ENCODE results near the gene TIMM8B. TPM values are rescaled to one million over a fixed set of nuclear protein-coding genes. Genes with fewer than 3 reads are reported as not detected.
A peak's percentile ranks its signal among the peaks of the same experiment; 100 is the strongest.
"Not testable (repeated sequence)": the region's sequence is repeated elsewhere in the genome, so short reads cannot be mapped to it uniquely, and the experiment has no call there.

TIMM8B gene
- total RNA-seq (2014; rRNA removed; shearing (Covaris generic)) = 63.3 and 69.5 TPM in 2 replicates
- polyA plus RNA-seq (2014; cell fraction: nucleus; rRNA removed) = 19.2 and 30.8 TPM in 2 replicates

DNA sequence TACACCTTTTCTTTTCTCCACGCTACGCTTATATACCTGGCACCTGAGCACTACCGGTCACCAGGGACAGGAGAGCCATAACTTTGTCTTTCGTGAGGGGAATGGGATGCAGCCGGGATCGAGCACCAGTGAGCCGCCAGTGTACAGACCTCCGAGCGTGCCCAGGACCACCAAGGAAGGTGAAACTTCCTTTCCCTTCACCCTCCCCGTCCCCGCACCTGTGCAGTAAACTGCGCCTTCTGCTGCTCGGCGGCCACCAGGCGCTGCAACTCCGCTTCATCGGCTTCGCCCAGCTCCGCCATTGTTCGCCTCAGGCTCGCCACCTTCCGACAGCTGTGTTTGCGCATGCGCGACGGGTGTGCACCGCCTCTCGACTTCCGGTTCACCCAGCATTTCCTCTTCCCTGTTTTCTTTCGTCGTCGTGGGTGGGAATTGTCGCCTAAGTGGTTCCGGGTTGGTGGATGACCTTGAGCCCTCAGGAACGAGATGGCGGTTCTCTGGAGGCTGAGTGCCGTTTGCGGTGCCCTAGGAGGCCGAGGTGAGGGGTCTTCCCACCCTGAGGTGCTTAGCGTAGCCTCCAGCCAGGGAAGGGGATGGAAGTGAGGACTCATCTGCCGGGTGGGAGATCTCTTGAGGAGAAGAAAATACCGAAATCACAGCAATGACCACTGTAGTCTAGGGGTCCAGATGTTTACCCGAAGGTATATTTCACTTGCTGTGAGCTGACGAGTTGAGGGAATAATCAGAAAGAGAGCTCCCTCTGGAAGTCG, at the start of gene TIMM8B, which contains the start of gene SDHD:
Gene TIMM8B, minus strand, starts transcription at position 335 of the 770 bp plus-strand sequence. Its CDS starts 33 bp downstream, at position 302.
Gene SDHD, plus strand, starts transcription at position 452 of the 770 bp plus-strand sequence. Its CDS starts 35 bp downstream, at position 487.
- peak; percentile 95 for DNase-seq (ENCODE audit: extremely low read depth, low read depth)

- DNase-seq (ENCODE audit: extremely low read depth, low read depth) = no peak
These were observed 47.9 kb upstream of the TIMM8B start for GRCh38 chr11:112134473-112134872.

- no peak for DNase-seq (ENCODE audit: extremely low read depth, low read depth)
These were observed 46.2 kb upstream of the TIMM8B start for GRCh38 chr11:112132737-112133136.

- DNase-seq (ENCODE audit: extremely low read depth, low read depth) = no peak
These were observed 43.1 kb upstream of the TIMM8B start for GRCh38 chr11:112129656-112130055.

DNA sequence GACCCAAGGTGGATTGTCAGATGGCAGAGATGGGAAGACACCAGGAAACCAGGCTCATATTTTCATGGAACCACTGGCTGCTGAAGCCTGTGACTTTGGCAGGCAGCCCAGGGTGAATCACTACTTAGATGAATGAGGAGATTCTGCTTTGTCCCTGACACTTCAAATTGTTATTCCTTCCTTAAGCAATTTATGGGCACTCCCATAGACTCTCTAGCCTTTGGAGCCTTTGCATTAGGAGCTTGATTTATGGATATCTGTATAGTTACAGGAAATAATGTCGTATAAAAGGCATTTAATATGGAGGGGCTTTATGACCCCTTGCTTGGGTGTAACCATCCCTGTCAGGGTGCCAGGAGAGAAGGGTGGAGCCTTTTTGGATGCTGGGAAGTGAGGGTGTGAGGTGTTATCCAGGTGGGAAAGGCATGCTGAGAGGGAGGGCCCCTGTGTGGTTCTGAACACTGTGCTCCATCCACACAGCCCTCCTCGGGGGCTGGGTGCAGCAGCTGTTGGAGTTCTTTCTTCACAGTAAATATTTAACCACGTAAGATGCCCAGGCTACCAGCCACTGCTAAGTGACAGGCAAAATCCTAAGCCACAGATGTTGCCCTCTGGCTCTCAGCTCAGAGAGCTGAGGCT, 42.0 kb upstream of the TIMM8B start:
- peak; percentile 26 for DNase-seq (ENCODE audit: extremely low read depth, low read depth)

DNA sequence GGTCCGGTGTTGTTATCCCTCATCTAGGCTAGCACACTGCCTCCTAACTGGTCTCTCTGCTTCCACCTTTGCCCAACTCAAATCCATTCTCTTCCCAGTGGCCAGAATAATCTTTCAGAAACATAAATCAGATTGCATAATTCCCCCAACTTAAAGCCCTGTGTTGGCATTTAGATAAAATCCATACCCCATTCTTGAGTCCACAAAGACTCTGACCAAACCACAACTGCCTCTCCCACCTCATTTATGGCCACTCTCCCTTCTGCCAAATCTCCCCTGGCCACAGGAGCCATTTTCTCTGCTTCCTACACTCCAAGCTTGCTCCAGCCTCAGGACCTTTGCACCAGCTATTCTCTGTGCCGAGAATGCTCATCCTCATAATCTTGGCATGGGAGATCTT, 40.5 kb upstream of the TIMM8B start:
- no peak for DNase-seq (ENCODE audit: extremely low read depth, low read depth)

GRCh38 chr11:112123129-112123528, 36.6 kb upstream of the TIMM8B start:
- no peak for DNase-seq (ENCODE audit: extremely low read depth, low read depth)

DNA sequence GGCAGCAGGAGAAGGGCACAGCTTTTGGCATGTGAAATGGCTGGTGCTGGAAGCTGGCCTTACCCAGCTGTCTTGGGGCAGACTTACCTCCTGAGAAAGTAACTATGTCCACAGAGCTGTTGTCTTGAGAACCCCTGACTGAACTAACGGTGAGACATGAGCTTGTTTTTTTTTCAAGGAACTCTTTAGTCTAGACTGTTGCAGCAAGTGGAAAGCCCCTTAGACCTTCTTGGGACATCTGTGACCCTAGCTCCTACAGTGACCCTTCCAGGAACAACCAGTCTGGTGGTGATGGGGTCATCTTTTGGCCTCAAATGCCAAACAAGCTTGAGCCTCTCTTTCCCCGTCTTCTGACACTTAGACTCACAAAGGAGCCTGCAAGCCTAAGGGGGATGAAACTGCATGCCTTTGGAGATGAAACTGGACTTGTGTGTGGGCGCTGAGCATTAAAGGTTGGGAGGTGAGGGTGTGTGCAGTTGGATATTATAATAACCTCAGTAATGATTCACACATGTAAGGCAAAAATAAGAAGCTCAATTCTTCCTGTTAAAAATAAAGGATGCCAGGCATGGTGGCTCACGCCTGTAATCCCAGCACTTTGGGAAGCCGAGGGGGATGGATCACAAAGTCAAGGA, 35.5 kb upstream of the TIMM8B start:
- DNase-seq (ENCODE audit: extremely low read depth, low read depth) = no peak

DNA sequence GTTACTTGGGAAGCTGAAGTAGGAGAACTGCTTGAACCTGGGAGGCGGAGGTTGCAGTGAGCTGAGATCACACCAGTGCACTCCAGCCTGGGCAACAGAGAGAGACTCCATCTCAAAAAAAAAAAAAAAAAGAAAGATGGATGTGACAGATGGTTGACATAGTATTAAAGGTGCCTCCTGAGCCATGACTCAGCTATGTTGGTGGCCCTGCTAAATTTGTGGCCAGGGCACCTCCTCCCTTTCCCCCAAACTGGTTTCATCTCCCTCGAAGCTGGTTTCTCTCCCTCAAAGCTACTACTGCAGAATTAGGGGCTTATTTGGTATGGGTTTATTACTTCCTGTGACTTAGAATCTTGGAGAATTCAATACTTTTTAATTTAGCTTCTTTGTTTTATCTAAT, 31.6 kb upstream of the TIMM8B start:
- no peak for DNase-seq (ENCODE audit: extremely low read depth, low read depth)

- DNase-seq (ENCODE audit: extremely low read depth, low read depth) = no peak
These were observed 28.8 kb upstream of the TIMM8B start for GRCh38 chr11:112115386-112115785.

DNA sequence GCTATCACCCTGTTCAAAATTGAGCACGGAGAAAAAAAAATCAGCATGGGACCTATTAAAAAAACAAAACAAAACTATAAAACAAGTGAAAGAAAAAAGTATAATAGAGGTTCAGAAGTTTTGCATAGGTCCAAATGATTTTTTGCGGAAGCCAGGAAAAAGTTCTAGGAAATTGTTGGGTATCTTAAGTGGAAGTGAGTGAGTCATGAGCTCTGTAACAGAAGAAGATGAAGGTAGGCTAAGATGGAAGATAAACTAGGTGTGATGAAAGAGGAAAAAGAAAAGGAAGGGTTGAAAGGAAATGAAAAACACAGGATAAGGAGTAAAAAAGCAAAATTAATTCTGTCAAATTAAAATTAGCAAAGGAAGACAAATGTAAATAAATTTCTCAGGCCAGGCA, 27.9 kb upstream of the TIMM8B start:
- no peak for DNase-seq (ENCODE audit: extremely low read depth, low read depth)

GRCh38 chr11:112113539-112114457, 27.2 kb upstream of the TIMM8B start:
- peak; percentile 43 for DNase-seq (ENCODE audit: extremely low read depth, low read depth)

DNA sequence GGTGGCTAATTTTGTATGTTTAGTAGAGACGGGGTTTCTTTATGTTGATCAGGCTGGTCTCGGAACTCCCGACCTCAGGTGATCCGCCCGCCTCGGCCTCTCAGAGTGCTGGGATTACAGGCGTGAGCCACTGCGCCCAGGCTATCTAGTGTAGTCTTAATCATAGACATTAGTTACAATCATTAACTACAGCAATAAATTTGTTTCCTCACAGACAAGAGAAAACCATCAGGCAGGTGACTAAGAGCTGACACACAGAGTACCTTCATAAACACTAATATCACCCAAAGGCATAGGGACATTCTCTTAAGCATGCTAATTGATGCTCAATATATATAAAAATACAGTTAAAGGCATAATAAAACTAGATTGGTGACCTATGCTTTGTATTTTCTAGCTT, 19.5 kb upstream of the TIMM8B start:
- DNase-seq (ENCODE audit: extremely low read depth, low read depth) = no peak

GRCh38 chr11:112103446-112103845, 16.9 kb upstream of the TIMM8B start:
- no peak for DNase-seq (ENCODE audit: extremely low read depth, low read depth)

- no peak for DNase-seq (ENCODE audit: extremely low read depth, low read depth)
These were observed 13.9 kb upstream of the TIMM8B start for GRCh38 chr11:112100462-112100861.

GRCh38 chr11:112097734-112098528, 11.4 kb upstream of the TIMM8B start:
- no peak for DNase-seq (ENCODE audit: extremely low read depth, low read depth)

DNA sequence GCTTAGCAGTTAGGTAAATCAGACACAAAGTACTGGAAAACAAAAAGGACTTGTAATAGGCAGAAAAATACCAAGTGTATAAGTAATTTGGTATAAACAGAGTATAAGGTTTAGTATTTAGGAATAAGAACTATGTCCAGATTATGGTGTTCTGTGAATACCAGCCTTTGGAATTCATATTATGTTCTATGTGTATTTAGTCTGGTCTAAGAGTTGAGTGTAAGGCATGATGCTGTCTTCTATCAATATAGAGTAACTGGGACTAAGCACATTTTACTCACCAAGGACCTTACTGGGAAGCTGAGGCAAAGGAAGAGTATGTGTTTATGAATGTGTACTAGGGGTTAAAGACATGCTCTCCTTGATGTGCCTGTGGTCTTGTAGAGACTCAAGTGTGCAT, 9.6 kb upstream of the TIMM8B start:
- DNase-seq (ENCODE audit: extremely low read depth, low read depth) = no peak

DNA sequence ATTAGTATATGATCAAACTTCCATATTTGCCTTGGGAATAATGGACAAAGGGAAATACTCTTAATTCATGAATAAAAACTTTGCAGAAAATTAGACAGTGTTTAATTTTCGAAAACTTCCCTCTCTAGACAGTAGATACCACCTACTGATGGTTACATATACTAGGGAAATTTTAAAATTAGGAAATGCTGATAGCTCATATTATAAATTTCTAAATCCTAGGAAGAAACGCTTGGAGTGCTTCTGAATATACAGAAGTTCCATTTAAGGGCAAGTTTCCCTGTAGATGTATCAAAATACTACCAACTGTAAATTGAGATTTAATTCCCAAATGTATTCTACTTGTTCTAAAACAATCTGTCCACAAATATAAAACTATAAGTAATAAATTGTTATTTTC, 8.7 kb upstream of the TIMM8B start:
- not testable (repeated sequence) for DNase-seq (ENCODE audit: extremely low read depth, low read depth)

DNA sequence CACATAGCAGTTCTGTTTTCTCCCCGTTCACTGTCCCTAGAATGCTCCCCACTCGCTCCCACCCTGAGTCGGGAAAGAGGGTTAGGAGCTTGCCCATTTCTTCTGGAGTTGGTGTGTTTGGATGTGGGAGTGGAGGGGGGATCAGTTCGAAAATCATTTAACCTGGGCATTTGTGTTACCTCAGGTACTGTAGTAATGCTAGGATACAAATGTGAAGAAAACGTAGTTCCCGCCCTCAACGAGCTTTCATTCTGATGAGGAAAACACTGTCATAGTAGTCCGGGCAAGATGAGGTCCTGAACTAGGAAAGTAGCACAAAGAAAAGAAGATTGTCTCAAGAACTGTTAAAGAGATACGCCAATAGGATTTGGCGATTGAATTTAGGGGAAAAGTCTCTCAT, 656 bp upstream of the TIMM8B start:
- DNase-seq (ENCODE audit: extremely low read depth, low read depth) = no peak

Measured in NCI-H460 (cell line).